OCI-LY3 (cell line): ENCODE data around the gene INPP5A.

ENCODE experiments used
- H2AFZ ChIP-seq: fragments of 200-600, 300-600 bp; shearing (Covaris generic); 2 replicates; pipeline ENCODE4 v1.6.0; 2014; ENCODE audit warnings: antibody characterized with exemption, low read depth, low read length
- H3K27ac ChIP-seq: fragments of 200-600, 300-600 bp; sonication (generic); 2 replicates; pipeline ENCODE4 v1.5.1; 2014; ENCODE audit warnings: mild to moderate bottlenecking, low read length, moderate library complexity, mixed read lengths
- H3K27me3 ChIP-seq: fragments of 200-600, 300-600 bp; sonication (generic); 2 replicates; pipeline ENCODE4 v1.6.1; 2014; ENCODE audit warnings: low read depth, low read length, mixed read lengths
- H3K36me3 ChIP-seq: fragments of 200-600, 300-600 bp; sonication (generic); replicated peaks from 2 replicates; pipeline ENCODE3; 2014; ENCODE audit warnings: low read depth, low read length, mixed read lengths
- H3K4me1 ChIP-seq: fragments of 300-600, 200-600 bp; sonication (generic); 2 replicates; pipeline ENCODE4 v1.6.1; 2014; ENCODE audit warnings: low read length, mixed read lengths
- H3K4me2 ChIP-seq: fragments of 200-600, 300-600 bp; sonication (generic); 2 replicates; pipeline ENCODE4 v1.6.1; 2014; ENCODE audit warnings: low read length, mixed read lengths
- H3K4me3 ChIP-seq: fragments of 300-600, 200-600 bp; sonication (generic); 2 replicates; pipeline ENCODE4 v1.5.1; 2014; ENCODE audit warnings: antibody characterized with exemption, mild to moderate bottlenecking, low read length, moderate library complexity
- H3K79me2 ChIP-seq: fragments of 300-600, 200-600 bp; shearing (Covaris generic); 2 replicates; pipeline ENCODE4 v1.6.1; 2014; ENCODE audit warnings: mild to moderate bottlenecking, low read length, mixed read lengths
- H3K9ac ChIP-seq: fragments of 300-600, 200-600 bp; shearing (Covaris generic); 2 replicates; pipeline ENCODE4 v1.6.0; 2014; ENCODE audit warnings: mild to moderate bottlenecking, low read length, moderate library complexity
- H3K9me3 ChIP-seq: fragments of 200-600, 300-600 bp; shearing (Covaris generic); 2 replicates; pipeline ENCODE4 v1.6.1; 2014; ENCODE audit warnings: low read length, mixed read lengths; ENCODE audit not compliant: insufficient read depth
- H4K20me1 ChIP-seq: fragments of 200-600, 300-600 bp; sonication (generic); 2 replicates; pipeline ENCODE4 v1.6.1; 2016; ENCODE audit warnings: low read length, mixed read lengths; ENCODE audit not compliant: insufficient read depth
- CTCF ChIP-seq: fragments of 200-600, 300-600 bp; sonication (generic); IDR thresholded peaks from 2 replicates; pipeline ENCODE4 v1.5.1; 2014; ENCODE audit warnings: antibody characterized with exemption, low read length, low read depth
- EZH2phosphoT487 ChIP-seq: fragments of 200-600 bp; shearing (Covaris generic); IDR thresholded peaks from 2 replicates; pipeline ENCODE4 v1.6.1; 2018; ENCODE audit warnings: antibody characterized with exemption, mixed run types, low read depth

Gene INPP5A

DNA sequence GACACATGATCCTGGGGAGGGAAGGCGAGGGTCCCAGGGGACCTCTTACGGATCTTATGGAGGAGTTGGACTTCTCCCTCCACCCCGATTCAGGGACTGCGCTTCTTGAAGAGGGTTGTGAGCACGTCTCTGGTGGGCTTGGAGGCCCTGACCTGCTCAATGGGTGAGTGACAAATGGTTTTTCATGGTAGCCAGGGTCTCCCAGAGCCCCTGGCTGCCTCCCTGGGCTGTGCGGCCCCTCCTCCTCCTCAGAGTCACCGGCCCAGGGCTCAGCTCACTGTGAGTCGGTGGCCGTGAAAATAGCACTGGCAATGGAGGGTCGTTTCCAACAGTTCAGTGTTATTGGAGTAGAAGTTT lies 26.6 kb downstream of the INPP5A start:
- H3K9me3 ChIP-seq, result no peaks in the 10 kb centered on the region
- no peak for TF ChIP-seq EZH2phosphoT487
- no peak for TF ChIP-seq CTCF
- no peak overlapping the region for H3K9ac ChIP-seq
- H3K36me3 ChIP-seq, result no peaks in the 10 kb centered on the region
- H3K79me2 ChIP-seq, result no peaks in the 10 kb centered on the region
- no peaks in the 10 kb centered on the region for H3K4me1 ChIP-seq
- H3K4me3 ChIP-seq, result no peak overlapping the region
- H4K20me1 ChIP-seq, result 0 out of 2 replicates have a peak, but pooled peaks cover 2% of the 10 kb centered on the region
- no peak overlapping the region for H3K27ac ChIP-seq
- no peak overlapping the region for H2AFZ ChIP-seq
- H3K27me3 ChIP-seq, result no peaks in the 10 kb centered on the region; the same call in 1 of the 2 replicates
- H3K4me2 ChIP-seq, result no peak overlapping the region

- Histone ChIP-seq H3K4me1 (no peaks in the 10 kb centered on the region), H3K9me3 (no peaks in the 10 kb centered on the region), H3K79me2 (no peaks in the 10 kb centered on the region), H3K27me3 (no peaks in the 10 kb centered on the region; the same call in 1 of the 2 replicates), H3K4me3 (no peak overlapping the region), H3K36me3 (no peaks in the 10 kb centered on the region), H3K9ac (no peak overlapping the region), H4K20me1 (0 out of 2 replicates have a peak, but pooled peaks cover 2% of the 10 kb centered on the region), H2AFZ (no peak overlapping the region), H3K4me2 (no peak overlapping the region), H3K27ac (no peak overlapping the region)
- no peak for TF ChIP-seq EZH2phosphoT487
- TF ChIP-seq CTCF, result no peak
These were observed 27.1 kb downstream of the INPP5A start for GRCh38 chr10:132564690-132565089.

DNA sequence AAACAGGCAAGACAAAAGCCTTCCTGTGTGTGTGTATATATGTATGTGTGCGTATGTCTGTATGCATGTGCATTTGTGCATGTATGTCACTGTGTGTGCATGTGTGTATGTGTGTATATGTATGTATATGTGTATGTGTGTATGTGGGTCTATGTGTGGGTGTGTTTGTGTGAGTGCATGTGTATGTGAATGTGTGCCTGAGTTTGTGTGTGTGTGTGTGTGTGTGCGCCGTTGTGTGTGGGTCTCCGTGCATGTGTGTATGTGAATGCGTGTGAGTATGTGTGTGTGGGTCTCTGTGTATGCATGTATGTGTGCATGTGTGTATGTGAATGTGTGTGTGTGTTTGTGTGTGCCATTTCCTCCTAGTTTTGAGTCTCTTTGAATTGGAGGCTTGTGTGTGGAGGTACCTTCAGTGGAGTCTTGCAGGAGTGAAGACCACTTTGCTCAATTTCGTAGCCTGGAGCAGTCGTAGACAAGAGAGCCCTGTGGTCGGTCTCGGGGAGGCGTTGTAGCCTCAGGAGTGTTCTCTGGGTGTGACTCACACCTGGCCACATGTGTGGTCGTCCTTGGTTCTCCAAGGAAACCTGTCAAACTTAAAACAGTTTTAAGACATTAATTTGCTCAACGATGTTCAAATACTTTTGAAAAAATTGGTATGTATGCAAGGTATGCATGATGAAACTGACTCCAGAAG lies 28.1 kb downstream of the INPP5A start:
- no peak overlapping the region for H3K4me2 ChIP-seq
- no peak overlapping the region for H2AFZ ChIP-seq
- H4K20me1 ChIP-seq, result peaks cover 9% of the 10 kb centered on the region; the same call in 1 of the 2 replicates
- no peaks in the 10 kb centered on the region for H3K79me2 ChIP-seq
- H3K4me3 ChIP-seq, result no peak overlapping the region
- no peaks in the 10 kb centered on the region for H3K36me3 ChIP-seq
- no peaks in the 10 kb centered on the region for H3K9me3 ChIP-seq
- no peak overlapping the region for H3K9ac ChIP-seq
- no peak overlapping the region for H3K27ac ChIP-seq
- H3K4me1 ChIP-seq, result no peaks in the 10 kb centered on the region
- peaks cover 4% of the 10 kb centered on the region for H3K27me3 ChIP-seq
- TF ChIP-seq EZH2phosphoT487 (no peak), CTCF (no peak)

- H3K36me3 ChIP-seq, result no peaks in the 10 kb centered on the region
- peaks cover 11% of the 10 kb centered on the region for H3K4me1 ChIP-seq
- no peak overlapping the region for H2AFZ ChIP-seq
- peaks cover 19% of the 10 kb centered on the region for H4K20me1 ChIP-seq
- H3K79me2 ChIP-seq, result no peaks in the 10 kb centered on the region
- H3K9me3 ChIP-seq, result no peaks in the 10 kb centered on the region
- no peak overlapping the region for H3K9ac ChIP-seq
- no peak overlapping the region for H3K4me3 ChIP-seq
- no peak overlapping the region for H3K27ac ChIP-seq
- peaks cover 17% of the 10 kb centered on the region for H3K27me3 ChIP-seq
- TF ChIP-seq EZH2phosphoT487 (no peak), CTCF (no peak)
- no peak overlapping the region for H3K4me2 ChIP-seq
These were observed 29.3 kb downstream of the INPP5A start for GRCh38 chr10:132566892-132567291.
